HG03060 (cell line): Measurements from ENCODE around the gene SPZ1.
"Not testable (repeated sequence)": the region's sequence is repeated elsewhere in the genome, so short reads cannot be mapped to it uniquely, and the experiment has no call there.

Experiments used
- ATAC-seq: cut with Tn5 transposase; IDR thresholded peaks from one replicate; pipeline ENCODE4 v1.9.1; 2021; ENCODE audit warnings: low read depth, moderate number of reproducible peaks; ENCODE audit not compliant: unreplicated experiment

Gene SPZ1

GRCh38 chr5:80326468-80326867 lies 6.7 kb downstream of the SPZ1 start:
- ATAC-seq = no peak

- ATAC-seq = no peak
These were observed 17.6 kb downstream of the SPZ1 start for GRCh38 chr5:80337379-80337778.

DNA sequence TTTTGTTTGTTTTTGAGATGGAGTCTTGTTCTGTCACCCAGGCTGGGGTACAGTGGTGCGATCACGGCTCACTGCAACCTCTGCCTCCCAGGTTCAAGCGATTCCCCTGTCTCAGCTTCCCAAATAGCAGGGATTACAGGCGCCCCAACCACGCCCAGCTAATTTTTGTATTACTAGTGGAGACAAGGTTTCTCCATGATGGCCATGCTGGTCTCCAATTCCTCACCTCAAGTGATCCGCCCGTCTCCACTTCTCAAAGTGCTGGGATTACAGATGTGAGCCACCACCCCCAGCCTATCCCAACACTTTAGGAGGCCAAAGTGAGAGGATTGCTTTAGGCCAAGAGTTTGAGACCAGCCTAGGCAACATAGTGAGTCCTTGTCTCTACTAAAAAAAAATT lies 19.3 kb downstream of the SPZ1 start:
- ATAC-seq = no peak

DNA sequence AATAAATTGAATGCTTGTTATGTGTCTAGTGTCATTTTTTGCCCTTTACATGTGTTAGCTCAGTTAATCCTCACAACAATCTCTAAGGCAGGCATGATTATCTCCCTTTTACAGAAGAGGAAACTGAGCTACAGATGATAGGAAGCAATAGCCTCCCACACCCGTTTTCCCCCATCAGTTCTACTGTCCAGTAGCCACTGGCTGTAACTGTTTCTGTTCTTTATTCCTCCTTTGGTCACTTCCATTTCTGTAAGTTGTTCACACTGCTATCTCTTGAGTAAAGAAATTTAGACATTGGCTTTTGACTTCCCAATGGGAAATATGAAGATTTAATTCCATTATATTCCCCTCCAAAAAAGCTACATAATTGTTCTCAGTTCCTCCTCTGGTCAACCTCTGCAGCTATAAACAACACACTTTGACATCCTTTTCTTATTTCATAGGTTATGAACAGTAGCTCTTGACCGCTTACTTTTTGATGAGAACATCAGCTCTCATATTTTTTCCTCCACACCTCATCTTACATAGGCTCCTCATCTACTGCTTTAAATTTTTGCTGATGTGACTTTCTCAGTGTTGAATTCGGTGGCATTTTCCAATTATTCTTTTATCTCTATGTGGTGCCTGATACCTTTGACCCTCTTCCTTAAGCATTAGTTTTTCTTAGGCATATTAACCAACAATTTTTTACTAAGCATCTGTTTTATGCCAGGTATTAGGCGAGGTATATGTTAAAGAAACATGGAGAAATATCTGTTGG lies 21.4 kb downstream of the SPZ1 start:
- ATAC-seq = no peak

DNA sequence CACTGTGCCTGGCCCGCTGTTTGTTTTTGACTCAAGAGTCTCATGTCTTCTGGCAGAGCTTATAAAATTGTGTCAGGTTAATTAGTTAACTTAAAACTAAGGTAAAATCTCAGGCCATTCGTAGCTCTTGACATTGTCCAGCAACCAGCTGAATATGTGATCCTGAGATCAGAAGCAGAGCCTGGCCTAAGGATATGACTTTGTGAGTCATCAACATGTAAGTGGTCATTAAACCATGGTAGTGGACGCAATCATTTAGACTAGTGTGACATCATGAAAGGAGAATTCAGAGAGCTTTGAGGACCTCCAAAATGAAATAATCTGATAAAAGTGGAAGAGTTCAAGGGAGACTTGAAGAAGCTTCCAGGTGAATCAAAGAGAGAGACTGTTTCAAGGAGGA lies 23.3 kb downstream of the SPZ1 start:
- ATAC-seq = no peak

GRCh38 chr5:80346055-80346454 lies 26.3 kb downstream of the SPZ1 start:
- no peak for ATAC-seq

- no peak for ATAC-seq
These were observed 28.4 kb downstream of the SPZ1 start for GRCh38 chr5:80348171-80348570.

- not testable (repeated sequence) for ATAC-seq
These were observed 31.2 kb downstream of the SPZ1 start for GRCh38 chr5:80351019-80351418.

GRCh38 chr5:80355686-80356085 lies 35.9 kb downstream of the SPZ1 start:
- ATAC-seq = no peak

DNA sequence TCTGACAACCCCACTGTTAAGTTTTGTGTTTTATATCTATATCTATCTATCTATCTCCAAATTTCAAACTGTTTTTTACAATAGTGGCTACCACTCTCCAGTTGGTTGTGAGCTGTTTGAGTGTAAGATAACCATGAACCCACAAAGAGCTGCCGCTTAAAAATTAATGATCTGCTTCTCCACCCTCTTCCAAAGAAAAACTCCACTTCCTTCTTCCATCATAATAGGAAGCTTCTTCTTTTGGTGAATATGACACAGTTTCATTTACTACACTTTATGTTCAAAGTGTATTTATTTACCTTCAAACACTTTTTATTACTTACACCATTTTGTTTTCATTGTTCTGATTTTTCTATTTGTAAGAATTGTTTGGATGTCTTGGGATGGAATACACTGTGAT lies 37.9 kb downstream of the SPZ1 start:
- no peak for ATAC-seq

- ATAC-seq = no peak
These were observed 41.2 kb downstream of the SPZ1 start for GRCh38 chr5:80360914-80361444.

DNA sequence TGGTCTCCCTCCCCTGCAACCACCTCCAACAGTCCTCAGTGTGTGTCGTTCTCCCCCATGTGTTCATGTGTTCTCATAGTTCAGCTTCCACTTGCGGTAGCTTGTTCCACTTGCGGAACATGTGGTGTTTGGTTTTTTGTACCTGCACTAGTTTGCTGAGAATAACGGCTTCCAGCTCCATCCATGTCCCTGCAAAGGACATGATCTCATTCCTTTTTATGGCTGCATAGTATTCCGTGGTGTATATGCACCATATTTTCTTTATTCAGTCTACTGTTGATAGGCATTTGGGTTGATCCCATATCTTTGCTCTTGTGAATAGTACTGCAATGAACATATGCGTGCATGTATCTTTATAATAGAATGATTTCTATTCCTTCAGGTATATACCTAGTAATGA lies 45.1 kb downstream of the SPZ1 start:
- ATAC-seq = no peak

- no peak for ATAC-seq
These were observed 49.1 kb downstream of the SPZ1 start for GRCh38 chr5:80368661-80369480.

- ATAC-seq = no peak
These were observed 49.7 kb downstream of the SPZ1 start for GRCh38 chr5:80369521-80369920.

DNA sequence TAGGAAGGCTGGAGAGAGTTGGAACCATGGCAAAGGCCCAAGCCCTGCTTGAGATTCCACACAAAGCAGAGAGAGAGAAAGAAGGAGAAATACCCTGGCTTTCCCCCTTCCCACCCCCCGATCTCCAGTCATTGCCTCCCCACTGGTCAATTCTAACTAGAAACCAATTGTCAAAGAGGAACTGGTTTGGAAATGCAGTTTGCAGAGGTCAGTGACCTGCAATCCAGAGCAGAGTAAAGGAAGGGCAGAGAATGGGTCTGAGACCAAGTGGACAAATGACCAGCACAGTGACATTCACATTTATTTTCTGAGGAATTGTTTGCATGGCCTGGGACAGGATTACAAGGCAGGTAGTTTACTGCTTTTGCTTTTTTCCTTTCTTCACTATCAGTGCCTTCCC lies 50.6 kb downstream of the SPZ1 start:
- no peak for ATAC-seq
